ENCODE data around the gene RANBP17.

DNA sequence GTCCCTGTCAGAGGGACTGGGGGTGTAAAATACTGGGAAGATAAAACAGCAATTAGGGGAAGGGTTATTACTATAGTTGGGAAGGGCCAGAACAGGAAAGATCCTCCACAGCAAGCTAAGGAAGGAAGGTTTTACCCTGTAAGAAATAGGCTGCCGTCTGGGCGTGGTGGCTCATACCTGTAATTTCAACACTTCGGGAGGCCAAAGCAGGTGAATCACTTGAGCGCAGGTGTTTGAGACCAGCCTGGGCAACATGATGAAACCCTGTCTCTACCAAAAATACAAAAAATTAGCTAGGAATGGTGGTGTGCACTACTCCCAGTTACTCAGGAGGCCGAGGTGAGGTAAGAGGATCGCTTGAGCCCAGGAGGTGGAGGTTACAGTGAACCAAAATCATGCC, 282.1 kb downstream of the RANBP17 start:
- TF ChIP-seq, protein P1, sequence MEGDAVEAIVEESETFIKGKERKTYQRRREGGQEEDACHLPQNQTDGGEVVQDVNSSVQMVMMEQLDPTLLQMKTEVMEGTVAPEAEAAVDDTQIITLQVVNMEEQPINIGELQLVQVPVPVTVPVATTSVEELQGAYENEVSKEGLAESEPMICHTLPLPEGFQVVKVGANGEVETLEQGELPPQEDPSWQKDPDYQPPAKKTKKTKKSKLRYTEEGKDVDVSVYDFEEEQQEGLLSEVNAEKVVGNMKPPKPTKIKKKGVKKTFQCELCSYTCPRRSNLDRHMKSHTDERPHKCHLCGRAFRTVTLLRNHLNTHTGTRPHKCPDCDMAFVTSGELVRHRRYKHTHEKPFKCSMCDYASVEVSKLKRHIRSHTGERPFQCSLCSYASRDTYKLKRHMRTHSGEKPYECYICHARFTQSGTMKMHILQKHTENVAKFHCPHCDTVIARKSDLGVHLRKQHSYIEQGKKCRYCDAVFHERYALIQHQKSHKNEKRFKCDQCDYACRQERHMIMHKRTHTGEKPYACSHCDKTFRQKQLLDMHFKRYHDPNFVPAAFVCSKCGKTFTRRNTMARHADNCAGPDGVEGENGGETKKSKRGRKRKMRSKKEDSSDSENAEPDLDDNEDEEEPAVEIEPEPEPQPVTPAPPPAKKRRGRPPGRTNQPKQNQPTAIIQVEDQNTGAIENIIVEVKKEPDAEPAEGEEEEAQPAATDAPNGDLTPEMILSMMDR (IDR thresholded peaks at IDR 0.05) = no peak
- no peak for TF ChIP-seq POLR2A (IDR thresholded peaks at IDR 0.05)

Measured in lower leg skin (tissue), 3 donors.